GM23338 (cell line): ENCODE data around the gene SLC9A1. TPM values are rescaled to one million over a fixed set of nuclear protein-coding genes. Genes with fewer than 3 reads are reported as not detected.

Source experiments
- ATAC-seq: fragments of 200-7000 bp; cut with Tn5 transposase; 3 replicates; pipeline ENCODE4 v1.9.1; 2020
- DNase-seq: peaks from one replicate; pipeline ENCODE4 v3.0.0-alpha.2; 2015; ENCODE audit warnings: low spot score
- H2AFZ ChIP-seq: fragments of 200-600 bp; sonication (generic); 2 replicates; pipeline ENCODE4 v1.8.0; 2016; ENCODE audit warnings: antibody characterized with exemption, mild to moderate bottlenecking, moderate library complexity
- H3F3A ChIP-seq: fragments of 200-600 bp; sonication (generic); replicated peaks from 2 replicates; pipeline ENCODE4 v1.8.0; 2017; ENCODE audit warnings: antibody characterized with exemption, mixed run types, low read depth
- H3K27ac ChIP-seq: fragments of 200-600 bp; sonication (generic); 2 replicates; pipeline ENCODE4 v1.6.1; 2016; ENCODE audit warnings: low read depth
- H3K27me3 ChIP-seq: fragments of 200-600 bp; sonication (generic); 2 replicates; pipeline ENCODE4 v1.8.0; 2016; ENCODE audit warnings: mild to moderate bottlenecking, mixed run types, moderate library complexity; ENCODE audit not compliant: insufficient read depth
- H3K36me3 ChIP-seq: fragments of 200-600 bp; sonication (generic); 2 replicates; pipeline ENCODE4 v1.8.0; 2016; ENCODE audit warnings: mild to moderate bottlenecking; ENCODE audit not compliant: insufficient read depth
- H3K4me1 ChIP-seq: fragments of 200-600 bp; sonication (generic); 2 replicates; pipeline ENCODE4 v1.8.0; 2016; ENCODE audit warnings: mild to moderate bottlenecking, moderate library complexity; ENCODE audit not compliant: insufficient read depth
- H3K4me2 ChIP-seq: fragments of 200-600 bp; sonication (generic); 2 replicates; pipeline ENCODE4 v1.7.1; 2017; ENCODE audit warnings: mixed run types
- H3K4me3 ChIP-seq: fragments of 200-600 bp; sonication (generic); 2 replicates; pipeline ENCODE4 v1.6.1; 2016; ENCODE audit warnings: mixed run types
- H3K79me2 ChIP-seq: fragments of 200-600 bp; sonication (generic); replicated peaks from 2 replicates; pipeline ENCODE4 v1.8.0; 2017; ENCODE audit warnings: mild to moderate bottlenecking; ENCODE audit not compliant: insufficient read depth
- H3K9me2 ChIP-seq: fragments of 200-600 bp; sonication (generic); 2 replicates; pipeline ENCODE4 v1.8.0; 2017; ENCODE audit not compliant: insufficient read depth
- H4K20me1 ChIP-seq: fragments of 200-600 bp; sonication (generic); replicated peaks from 2 replicates; pipeline ENCODE4 v1.8.0; 2017; ENCODE audit warnings: mild to moderate bottlenecking; ENCODE audit not compliant: insufficient read depth
- H3K27ac Mint-ChIP-seq: 2 replicates; pipeline ENCODE4 v1.8.0; 2020; ENCODE audit warnings: inconsistent platforms, mild to moderate bottlenecking, moderate library complexity, mixed read lengths
- H3K27me3 Mint-ChIP-seq: 3 replicates; pipeline ENCODE4 v1.8.0; 2022; ENCODE audit warnings: low read depth, mild to moderate bottlenecking, moderate library complexity, mixed read lengths, inconsistent platforms; ENCODE audit not compliant: insufficient read depth, poor library complexity
- H3K36me3 Mint-ChIP-seq: 3 replicates; pipeline ENCODE4 v1.8.0; 2021; ENCODE audit warnings: low read depth, mild to moderate bottlenecking, inconsistent platforms, moderate library complexity, mixed read lengths
- H3K4me1 Mint-ChIP-seq: 3 replicates; pipeline ENCODE4 v1.8.0; 2020; ENCODE audit warnings: mild to moderate bottlenecking, inconsistent platforms, mixed read lengths
- H3K4me3 Mint-ChIP-seq: 3 replicates; pipeline ENCODE4 v1.8.0; 2021; ENCODE audit warnings: moderate library complexity, mild to moderate bottlenecking, inconsistent platforms, mixed read lengths
- H3K9me3 Mint-ChIP-seq: 3 replicates; pipeline ENCODE4 v1.8.0; 2020; ENCODE audit warnings: moderate library complexity, mild to moderate bottlenecking, inconsistent platforms, mixed read lengths
- CREB1 ChIP-seq: fragments of 250-450 bp; sonication (Bioruptor Pico); IDR thresholded peaks from 2 replicates; pipeline ENCODE4 v1.5.0; 2020; ENCODE audit warnings: low read depth, mild to moderate bottlenecking, moderate library complexity
- EZH2 ChIP-seq: fragments of 200-600 bp; sonication (generic); IDR thresholded peaks from one replicate; pipeline ENCODE4 v1.8.0; 2017; ENCODE audit warnings: antibody characterized with exemption, mild to moderate bottlenecking, low read depth; ENCODE audit not compliant: unreplicated experiment
- EZH2phosphoT487 ChIP-seq: fragments of 200-600 bp; sonication (generic); IDR thresholded peaks from one replicate; pipeline ENCODE4 v1.8.1; 2018; ENCODE audit warnings: antibody characterized with exemption; ENCODE audit not compliant: unreplicated experiment
- JUNB ChIP-seq: IDR thresholded peaks from one replicate; pipeline ENCODE4 v1.6.1; 2016; ENCODE audit warnings: antibody characterized with exemption; ENCODE audit not compliant: unreplicated experiment
- NANOG ChIP-seq: IDR thresholded peaks from 2 replicates; pipeline ENCODE4 v1.6.1; 2016; ENCODE audit warnings: antibody characterized with exemption, borderline replicate concordance
- POLR2AphosphoS5 ChIP-seq: IDR thresholded peaks from 2 replicates; pipeline ENCODE4 v1.6.1; 2016; ENCODE audit warnings: antibody characterized with exemption, low read depth
- STAT1 ChIP-seq: IDR thresholded peaks from one replicate; pipeline ENCODE4 v1.6.1; 2016; ENCODE audit warnings: antibody characterized with exemption; ENCODE audit not compliant: unreplicated experiment
- ZNF114 ChIP-seq: fragments of 250-450 bp; sonication (Bioruptor Pico); IDR thresholded peaks from 2 replicates; pipeline ENCODE4 v1.5.0; 2020; ENCODE audit warnings: mild to moderate bottlenecking, moderate library complexity
- ZNF331 ChIP-seq: fragments of 250-450 bp; sonication (Bioruptor Pico); IDR thresholded peaks from 2 replicates; pipeline ENCODE4 v1.5.0; 2020; ENCODE audit warnings: low read depth, mild to moderate bottlenecking, moderate library complexity
- polyA plus RNA-seq: library from polyadenylated mRNA; unstranded; fragments of >200 nt; fragmentation: Nextera tagmentation; extraction: Ambion mirVana; gene quantifications from 2 replicates; pipeline ENCODE4 v1.2.1, GENCODE V29; 2016
- total RNA-seq: library from RNA; depleted of rRNA; stranded (reverse); fragments of >200 nt; shearing (Covaris generic); gene quantifications from 2 replicates; pipeline ENCODE4 v1.2.3, GENCODE V29; 2014
- TF ChIP-seq, protein P1 (sequence below): IDR thresholded peaks from 2 replicates; pipeline ENCODE4 v1.6.1; 2016; ENCODE audit warnings: antibody characterized with exemption
- TF ChIP-seq, protein P2 (sequence below), 2 experiments: fragments of 200-600 bp in 1 of 2; sonication (generic) in 1 of 2; conservative IDR thresholded peaks; 2 replicates each; pipeline versions ENCODE4 v1.5.1 to v1.6.1; 2016 to 2017; ENCODE audit warnings: antibody characterized with exemption in 2 of 2, low read depth in 2 of 2, mild to moderate bottlenecking in 2 of 2, moderate library complexity in 1 of 2
- TF ChIP-seq, protein P3 (sequence below): IDR thresholded peaks from one replicate; pipeline ENCODE4 v1.6.1; 2018; ENCODE audit warnings: antibody characterized with exemption; ENCODE audit not compliant: unreplicated experiment

The SLC9A1 gene
- total and polyA plus RNA-seq, 2 experiments from 2014 or later, result 10.4 to 22.3 TPM

DNA sequence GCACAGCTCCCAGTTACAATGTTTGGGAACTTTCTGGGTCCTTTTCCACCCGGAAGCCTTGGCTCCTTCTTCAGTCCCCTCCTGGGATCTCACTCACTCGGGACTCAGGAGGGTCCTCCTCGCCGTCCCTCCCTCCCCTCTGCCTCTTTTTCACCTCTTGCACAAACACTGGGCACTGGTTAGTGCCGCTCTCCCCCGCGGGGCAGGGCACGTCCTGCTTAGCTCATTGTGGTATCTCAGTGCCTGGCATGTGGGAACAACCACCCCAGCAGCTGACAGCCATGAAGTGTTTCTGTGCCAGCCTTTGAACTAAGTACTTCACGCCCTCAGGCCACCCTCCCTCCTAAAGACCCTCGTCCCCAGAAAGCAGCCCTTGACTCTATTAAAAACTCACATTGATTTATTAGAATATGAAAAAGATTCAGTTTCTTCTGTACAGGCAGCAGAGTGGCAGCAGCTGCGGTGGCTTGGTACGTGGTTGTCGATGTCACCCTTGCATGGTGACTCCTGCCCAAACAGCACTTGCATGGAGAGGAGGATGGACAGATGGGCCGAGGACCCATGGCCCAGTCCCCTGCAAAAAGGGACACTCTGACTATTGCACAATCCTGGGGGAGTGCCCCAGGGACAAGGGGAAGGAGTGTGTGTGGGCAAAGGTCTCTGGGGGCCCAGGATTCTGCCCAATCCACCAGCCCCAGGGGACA is 56.3 kb downstream of the SLC9A1 start (continued):
- TF ChIP-seq, protein P1, sequence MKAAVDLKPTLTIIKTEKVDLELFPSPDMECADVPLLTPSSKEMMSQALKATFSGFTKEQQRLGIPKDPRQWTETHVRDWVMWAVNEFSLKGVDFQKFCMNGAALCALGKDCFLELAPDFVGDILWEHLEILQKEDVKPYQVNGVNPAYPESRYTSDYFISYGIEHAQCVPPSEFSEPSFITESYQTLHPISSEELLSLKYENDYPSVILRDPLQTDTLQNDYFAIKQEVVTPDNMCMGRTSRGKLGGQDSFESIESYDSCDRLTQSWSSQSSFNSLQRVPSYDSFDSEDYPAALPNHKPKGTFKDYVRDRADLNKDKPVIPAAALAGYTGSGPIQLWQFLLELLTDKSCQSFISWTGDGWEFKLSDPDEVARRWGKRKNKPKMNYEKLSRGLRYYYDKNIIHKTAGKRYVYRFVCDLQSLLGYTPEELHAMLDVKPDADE, result no peak
- TF ChIP-seq EZH2phosphoT487 (no peak), STAT1 (no peak), JUNB (no peak), NANOG (no peak)
- TF ChIP-seq, protein P2, sequence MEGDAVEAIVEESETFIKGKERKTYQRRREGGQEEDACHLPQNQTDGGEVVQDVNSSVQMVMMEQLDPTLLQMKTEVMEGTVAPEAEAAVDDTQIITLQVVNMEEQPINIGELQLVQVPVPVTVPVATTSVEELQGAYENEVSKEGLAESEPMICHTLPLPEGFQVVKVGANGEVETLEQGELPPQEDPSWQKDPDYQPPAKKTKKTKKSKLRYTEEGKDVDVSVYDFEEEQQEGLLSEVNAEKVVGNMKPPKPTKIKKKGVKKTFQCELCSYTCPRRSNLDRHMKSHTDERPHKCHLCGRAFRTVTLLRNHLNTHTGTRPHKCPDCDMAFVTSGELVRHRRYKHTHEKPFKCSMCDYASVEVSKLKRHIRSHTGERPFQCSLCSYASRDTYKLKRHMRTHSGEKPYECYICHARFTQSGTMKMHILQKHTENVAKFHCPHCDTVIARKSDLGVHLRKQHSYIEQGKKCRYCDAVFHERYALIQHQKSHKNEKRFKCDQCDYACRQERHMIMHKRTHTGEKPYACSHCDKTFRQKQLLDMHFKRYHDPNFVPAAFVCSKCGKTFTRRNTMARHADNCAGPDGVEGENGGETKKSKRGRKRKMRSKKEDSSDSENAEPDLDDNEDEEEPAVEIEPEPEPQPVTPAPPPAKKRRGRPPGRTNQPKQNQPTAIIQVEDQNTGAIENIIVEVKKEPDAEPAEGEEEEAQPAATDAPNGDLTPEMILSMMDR (conservative IDR thresholded peaks at IDR 0.05; ENCODE audit: low read depth in 2 of 2), result no peak

DNA sequence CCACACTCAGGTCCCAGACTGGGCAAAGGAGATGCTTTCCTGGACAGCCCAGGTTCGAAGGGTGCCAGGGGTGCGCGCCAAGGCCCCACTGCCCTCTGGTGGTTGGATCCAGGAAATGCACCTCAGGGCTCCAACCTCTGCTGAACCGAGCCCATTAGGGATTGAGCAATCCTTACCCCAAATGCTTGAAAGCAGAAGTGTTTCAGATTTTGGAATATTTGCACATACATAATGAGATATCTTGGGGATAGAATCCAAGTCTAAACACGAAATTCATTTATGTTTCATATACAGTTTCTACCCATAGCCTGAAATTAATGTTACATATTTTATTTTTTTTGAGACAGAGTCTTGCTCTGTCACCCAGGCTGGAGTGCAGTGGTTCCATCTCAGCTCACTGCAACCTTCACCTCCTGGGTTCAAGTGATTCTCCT is 57.4 kb downstream of the SLC9A1 start:
- Histone ChIP-seq H2AFZ (no peak overlapping the region), H3K36me3 (no peaks in the 10 kb centered on the region), H3F3A (no peaks in the 10 kb centered on the region), H3K27ac (no peak overlapping the region), H3K9me2 (no peaks in the 10 kb centered on the region), H4K20me1 (no peaks in the 10 kb centered on the region), H3K4me3 (no peak overlapping the region), H3K79me2 (no peaks in the 10 kb centered on the region), H3K4me2 (no peak overlapping the region), H3K27me3 (no peaks in the 10 kb centered on the region), H3K4me1 (peaks cover 18% of the 10 kb centered on the region)
- Mint-ChIP-seq H3K27ac (no peak overlapping the region), H3K4me3 (no peak overlapping the region), H3K9me3 (no peaks in the 10 kb centered on the region; the same call in 2 of the 3 replicates), H3K4me1 (peaks cover 24% of the 10 kb centered on the region), H3K36me3 (no peaks in the 10 kb centered on the region), H3K27me3 (peaks cover 6% of the 10 kb centered on the region)
- DNase-seq, result peak; percentile 84
- ATAC-seq, result peak; percentile 76
- TF ChIP-seq ZNF114 (no peak), NANOG (no peak), POLR2AphosphoS5 (no peak), EZH2 (no peak), EZH2phosphoT487 (no peak), JUNB (no peak), STAT1 (no peak), ZNF331 (CRISPR knock-in tag) (no peak), CREB1 (0 out of 2 replicates have a peak, but pooled peaks have one; percentile 10)
- TF ChIP-seq, protein P1, result no peak
- TF ChIP-seq, protein P2 (conservative IDR thresholded peaks at IDR 0.05; ENCODE audit: low read depth in 2 of 2), result peak; percentile 99
- TF ChIP-seq, protein P3, sequence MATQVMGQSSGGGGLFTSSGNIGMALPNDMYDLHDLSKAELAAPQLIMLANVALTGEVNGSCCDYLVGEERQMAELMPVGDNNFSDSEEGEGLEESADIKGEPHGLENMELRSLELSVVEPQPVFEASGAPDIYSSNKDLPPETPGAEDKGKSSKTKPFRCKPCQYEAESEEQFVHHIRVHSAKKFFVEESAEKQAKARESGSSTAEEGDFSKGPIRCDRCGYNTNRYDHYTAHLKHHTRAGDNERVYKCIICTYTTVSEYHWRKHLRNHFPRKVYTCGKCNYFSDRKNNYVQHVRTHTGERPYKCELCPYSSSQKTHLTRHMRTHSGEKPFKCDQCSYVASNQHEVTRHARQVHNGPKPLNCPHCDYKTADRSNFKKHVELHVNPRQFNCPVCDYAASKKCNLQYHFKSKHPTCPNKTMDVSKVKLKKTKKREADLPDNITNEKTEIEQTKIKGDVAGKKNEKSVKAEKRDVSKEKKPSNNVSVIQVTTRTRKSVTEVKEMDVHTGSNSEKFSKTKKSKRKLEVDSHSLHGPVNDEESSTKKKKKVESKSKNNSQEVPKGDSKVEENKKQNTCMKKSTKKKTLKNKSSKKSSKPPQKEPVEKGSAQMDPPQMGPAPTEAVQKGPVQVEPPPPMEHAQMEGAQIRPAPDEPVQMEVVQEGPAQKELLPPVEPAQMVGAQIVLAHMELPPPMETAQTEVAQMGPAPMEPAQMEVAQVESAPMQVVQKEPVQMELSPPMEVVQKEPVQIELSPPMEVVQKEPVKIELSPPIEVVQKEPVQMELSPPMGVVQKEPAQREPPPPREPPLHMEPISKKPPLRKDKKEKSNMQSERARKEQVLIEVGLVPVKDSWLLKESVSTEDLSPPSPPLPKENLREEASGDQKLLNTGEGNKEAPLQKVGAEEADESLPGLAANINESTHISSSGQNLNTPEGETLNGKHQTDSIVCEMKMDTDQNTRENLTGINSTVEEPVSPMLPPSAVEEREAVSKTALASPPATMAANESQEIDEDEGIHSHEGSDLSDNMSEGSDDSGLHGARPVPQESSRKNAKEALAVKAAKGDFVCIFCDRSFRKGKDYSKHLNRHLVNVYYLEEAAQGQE, result no peak
